Measurements from ENCODE around the gene BSDC1.

GRCh38 chr1:32349211-32349708 is 45.0 kb downstream of the BSDC1 start:
- TF ChIP-seq CTCF (IDR thresholded peaks at IDR 0.05; ENCODE audit: low read depth, low read length): no peak
- TF ChIP-seq EZH2phosphoT487 (IDR thresholded peaks at IDR 0.05; ENCODE audit: low read depth): no peak

Data from OCI-LY3 (cell line).